DOHH2 (cell line): ENCODE measurements around the gene PDCL2.

Experiments used
- H3F3A ChIP-seq: fragments of 200-600 bp; sonication (generic), shearing (Covaris generic); 2 replicates; pipeline ENCODE4 v1.6.0; 2016; ENCODE audit warnings: antibody characterized with exemption, mild to moderate bottlenecking; ENCODE audit not compliant: control insufficient read depth, insufficient read depth
- H3K27ac ChIP-seq: fragments of 200-600 bp; sonication (generic); 2 replicates; pipeline ENCODE4 v1.5.1; 2014; ENCODE audit warnings: low read depth, mild to moderate bottlenecking, low read length, moderate library complexity
- H3K27me3 ChIP-seq: fragments of 200-600 bp; sonication (generic); 2 replicates; pipeline ENCODE4 v1.6.1; 2014; ENCODE audit warnings: mild to moderate bottlenecking, low read length, mixed read lengths; ENCODE audit not compliant: control insufficient read depth
- H3K36me3 ChIP-seq: fragments of 200-600 bp; sonication (generic); 2 replicates; pipeline ENCODE4 v1.6.1; 2014; ENCODE audit warnings: mild to moderate bottlenecking, low read length, moderate library complexity, mixed read lengths; ENCODE audit not compliant: control insufficient read depth
- H3K4me1 ChIP-seq: fragments of 200-600 bp; sonication (generic); 2 replicates; pipeline ENCODE4 v1.6.1; 2014; ENCODE audit warnings: mild to moderate bottlenecking, low read length, mixed read lengths; ENCODE audit not compliant: control insufficient read depth
- H3K4me2 ChIP-seq: fragments of 200-600 bp; sonication (generic); 2 replicates; pipeline ENCODE4 v1.6.0; 2014; ENCODE audit warnings: mild to moderate bottlenecking, low read length, moderate library complexity
- H3K4me3 ChIP-seq: fragments of 200-600 bp; sonication (generic); 2 replicates; pipeline ENCODE4 v1.5.1; 2014; ENCODE audit warnings: mild to moderate bottlenecking, low read length, mixed read lengths
- H3K79me2 ChIP-seq: fragments of 200-600 bp; sonication (generic); 2 replicates; pipeline ENCODE4 v1.6.1; 2014; ENCODE audit warnings: mild to moderate bottlenecking, low read length, mixed read lengths; ENCODE audit not compliant: control insufficient read depth
- H3K9me2 ChIP-seq: fragments of 200-600 bp; sonication (generic); replicated peaks from 2 replicates; pipeline ENCODE4 v1.6.1; 2014; ENCODE audit warnings: mild to moderate bottlenecking, low read length, mixed read lengths; ENCODE audit not compliant: control insufficient read depth
- H3K9me3 ChIP-seq: fragments of 200-600 bp; sonication (generic); 2 replicates; pipeline ENCODE4 v1.6.1; 2014; ENCODE audit warnings: antibody characterized with exemption, low read length, mixed read lengths; ENCODE audit not compliant: control insufficient read depth, insufficient read depth
- H4K20me1 ChIP-seq: fragments of 200-600 bp; sonication (generic); 2 replicates; pipeline ENCODE4 v1.6.0; 2014; ENCODE audit warnings: low read depth, mild to moderate bottlenecking, antibody characterized with exemption, low read length, moderate library complexity; ENCODE audit not compliant: control insufficient read depth, insufficient read depth
- EZH2phosphoT487 ChIP-seq: fragments of 200-600 bp; sonication (generic); IDR thresholded peaks from 2 replicates; pipeline ENCODE4 v1.6.1; 2017; ENCODE audit warnings: borderline replicate concordance, mild to moderate bottlenecking, antibody characterized with exemption, low read length, moderate library complexity, mixed read lengths
- TF ChIP-seq, protein P1 (sequence below): fragments of 200-600 bp; sonication (generic); IDR thresholded peaks from one replicate; pipeline ENCODE4 v1.5.1; 2014; ENCODE audit warnings: antibody characterized with exemption, mild to moderate bottlenecking, low read depth, low read length; ENCODE audit not compliant: poor library complexity, severe bottlenecking

The PDCL2 gene

DNA sequence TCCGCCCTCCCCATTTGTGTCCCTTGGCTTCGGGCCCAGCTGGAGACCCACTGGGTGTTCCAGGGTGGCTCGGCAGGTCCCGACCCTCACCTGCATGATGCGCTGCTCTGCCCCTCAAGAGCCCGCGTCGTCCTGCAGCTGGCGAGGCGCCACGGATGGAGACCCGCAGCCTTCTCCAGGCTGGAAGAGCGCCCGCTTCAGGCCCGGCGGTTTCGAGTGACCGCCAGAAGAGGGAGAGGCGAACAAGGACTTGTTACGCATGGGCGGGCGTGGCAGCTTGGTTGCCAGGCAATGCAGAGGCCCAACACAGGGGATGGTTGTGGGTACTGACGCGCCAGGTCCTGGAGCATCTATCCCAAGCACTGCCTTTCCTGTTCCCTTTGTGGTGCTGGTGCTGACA, at the start of gene PDCL2:
PDCL2 (minus strand) TSS at position 232 of the 400 bp plus-strand sequence; CDS start at position 96, 136 bp downstream.
- Histone ChIP-seq H3K4me1 (no peaks in the 10 kb centered on the region), H3K4me3 (no peak within 1 kb of the TSS), H3K4me2 (no peak within 1 kb of the TSS), H3F3A (no peaks in the 10 kb centered on the region), H3K27ac (no peak within 1 kb of the TSS), H3K79me2 (no peaks in the 10 kb centered on the region), H3K9me2 (no peaks in the 10 kb centered on the region), H4K20me1 (no peaks in the 10 kb centered on the region), H3K36me3 (no peaks in the 10 kb centered on the region), H3K27me3 (no peaks in the 10 kb centered on the region), H3K9me3 (no peaks in the 10 kb centered on the region)
- TF ChIP-seq, protein P1, sequence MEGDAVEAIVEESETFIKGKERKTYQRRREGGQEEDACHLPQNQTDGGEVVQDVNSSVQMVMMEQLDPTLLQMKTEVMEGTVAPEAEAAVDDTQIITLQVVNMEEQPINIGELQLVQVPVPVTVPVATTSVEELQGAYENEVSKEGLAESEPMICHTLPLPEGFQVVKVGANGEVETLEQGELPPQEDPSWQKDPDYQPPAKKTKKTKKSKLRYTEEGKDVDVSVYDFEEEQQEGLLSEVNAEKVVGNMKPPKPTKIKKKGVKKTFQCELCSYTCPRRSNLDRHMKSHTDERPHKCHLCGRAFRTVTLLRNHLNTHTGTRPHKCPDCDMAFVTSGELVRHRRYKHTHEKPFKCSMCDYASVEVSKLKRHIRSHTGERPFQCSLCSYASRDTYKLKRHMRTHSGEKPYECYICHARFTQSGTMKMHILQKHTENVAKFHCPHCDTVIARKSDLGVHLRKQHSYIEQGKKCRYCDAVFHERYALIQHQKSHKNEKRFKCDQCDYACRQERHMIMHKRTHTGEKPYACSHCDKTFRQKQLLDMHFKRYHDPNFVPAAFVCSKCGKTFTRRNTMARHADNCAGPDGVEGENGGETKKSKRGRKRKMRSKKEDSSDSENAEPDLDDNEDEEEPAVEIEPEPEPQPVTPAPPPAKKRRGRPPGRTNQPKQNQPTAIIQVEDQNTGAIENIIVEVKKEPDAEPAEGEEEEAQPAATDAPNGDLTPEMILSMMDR, result no peak
- TF ChIP-seq EZH2phosphoT487, result no peak

DNA sequence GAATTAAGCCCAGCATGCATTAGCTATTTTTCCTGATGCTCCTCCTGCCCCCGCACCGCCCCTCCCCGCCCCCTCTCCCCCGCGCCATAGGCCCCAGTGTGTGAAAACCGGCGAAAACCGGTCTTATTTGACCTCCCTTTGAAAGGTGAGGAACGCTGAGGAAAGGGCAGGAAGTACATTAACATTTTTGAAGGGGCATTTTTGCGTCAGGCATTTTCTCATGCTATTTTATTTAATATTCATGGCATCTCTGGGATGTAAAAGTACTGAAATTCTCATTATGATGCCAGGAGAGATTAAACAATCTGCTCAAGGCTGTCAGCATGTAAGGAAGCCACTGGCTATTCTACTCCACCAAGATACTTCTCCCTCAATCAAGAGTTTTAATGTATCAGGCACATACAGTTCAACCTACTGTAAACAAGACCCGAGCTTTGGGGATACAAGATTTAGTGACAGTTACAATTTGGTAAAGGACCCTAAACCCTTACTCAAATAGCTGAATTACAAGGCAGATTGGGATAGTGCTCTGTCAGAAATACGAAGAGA, 45.3 kb upstream of the PDCL2 start:
- peaks cover 32% of the 10 kb centered on the region for H3K27me3 ChIP-seq
- H3K4me3 ChIP-seq, result no peak overlapping the region

DNA sequence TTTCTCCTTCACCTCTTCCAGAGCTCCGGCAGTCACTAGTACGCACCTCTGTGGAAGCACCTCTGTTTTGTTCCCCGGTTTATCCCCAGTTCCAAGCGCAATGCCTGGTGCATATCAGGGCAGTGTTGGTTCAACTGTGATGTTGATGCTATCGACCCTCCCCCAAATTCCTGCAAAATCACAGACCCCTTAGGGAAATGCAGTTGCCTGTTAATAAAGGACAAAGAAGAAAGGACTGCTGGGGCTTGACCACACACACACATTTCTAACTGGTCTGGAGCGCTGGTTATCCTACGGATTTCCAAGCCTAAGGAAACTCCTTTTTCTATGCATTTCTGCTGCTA, 44.6 kb upstream of the PDCL2 start:
- H3K4me3 ChIP-seq, result no peak overlapping the region
- 0 out of 2 replicates have a peak overlapping the region, but pooled peaks have one; percentile 6 for H3K4me2 ChIP-seq
- H3K36me3 ChIP-seq, result no peaks in the 10 kb centered on the region
- no peaks in the 10 kb centered on the region for H3K9me2 ChIP-seq
- H4K20me1 ChIP-seq, result no peaks in the 10 kb centered on the region
- H3K4me1 ChIP-seq, result 0 out of 2 replicates have a peak, but pooled peaks cover 4% of the 10 kb centered on the region
- no peak overlapping the region for H3K27ac ChIP-seq
- no peaks in the 10 kb centered on the region for H3K79me2 ChIP-seq
- 0 out of 2 replicates have a peak, but pooled peaks have one; percentile 29 for TF ChIP-seq EZH2phosphoT487
- TF ChIP-seq, protein P1, result no peak
- H3F3A ChIP-seq, result no peaks in the 10 kb centered on the region
- peaks cover 32% of the 10 kb centered on the region for H3K27me3 ChIP-seq
- H3K9me3 ChIP-seq, result no peaks in the 10 kb centered on the region

More for the DNA sequence above, 45.3 kb upstream of the PDCL2 start:
- no peak overlapping the region for H3K27ac ChIP-seq
- no peaks in the 10 kb centered on the region for H3K9me2 ChIP-seq
- H3K79me2 ChIP-seq, result no peaks in the 10 kb centered on the region
- TF ChIP-seq, protein P1, result no peak
- no peak for TF ChIP-seq EZH2phosphoT487
- no peaks in the 10 kb centered on the region for H3K9me3 ChIP-seq
- no peaks in the 10 kb centered on the region for H3F3A ChIP-seq
- H3K36me3 ChIP-seq, result no peaks in the 10 kb centered on the region
- H3K4me2 ChIP-seq, result no peak overlapping the region
- no peaks in the 10 kb centered on the region for H4K20me1 ChIP-seq
- H3K4me1 ChIP-seq, result 0 out of 2 replicates have a peak, but pooled peaks cover 4% of the 10 kb centered on the region
